ENCODE results near the gene ZBP1. TPM values are rescaled to one million over a fixed set of nuclear protein-coding genes. Genes with fewer than 3 reads are reported as not detected.

The ZBP1 gene
- total RNA-seq, 1 experiment from 2014 or later, result not detected

GRCh38 chr20:57596358-57596757 is 23.9 kb downstream of the ZBP1 start:
- intact Hi-C loops (cut with micrococcal nuclease), result no loop called here
- TF ChIP-seq EZH2 (IDR thresholded peaks at IDR 0.05; ENCODE audit: low read length, unreplicated experiment), result no peak
- no peak for TF ChIP-seq CTCF (conservative IDR thresholded peaks at IDR 0.05; ENCODE audit: low read depth, low read length)
- TF ChIP-seq EZH2phosphoT487 (IDR thresholded peaks at IDR 0.05; ENCODE audit: borderline replicate concordance, low read length), result no peak

GRCh38 chr20:57595041-57596030 is 24.9 kb downstream of the ZBP1 start:
- intact Hi-C loops (cut with micrococcal nuclease), result no loop called here
- H3K9ac ChIP-seq (ENCODE audit: low read length), result no peak overlapping the region
- no peak overlapping the region; the same call in 1 of the 2 replicates for H2AFZ ChIP-seq (ENCODE audit: low read length)
- ATAC-seq (no peak), DNase-seq (no peak)
- no peaks in the 10 kb centered on the region for H4K20me1 ChIP-seq (ENCODE audit: low read length)
- no peaks in the 10 kb centered on the region for H3K9me2 ChIP-seq (replicated peaks; ENCODE audit: low read length)
- H3K4me2 ChIP-seq (ENCODE audit: low read length), result no peak overlapping the region
- H3F3A ChIP-seq (ENCODE audit: low read length, unreplicated experiment), result no peaks in the 10 kb centered on the region
- no peaks in the 10 kb centered on the region for H3K27me3 ChIP-seq (ENCODE audit: low read length)
- no peak for TF ChIP-seq EZH2 (IDR thresholded peaks at IDR 0.05; ENCODE audit: low read length, unreplicated experiment)
- TF ChIP-seq EZH2phosphoT487 (IDR thresholded peaks at IDR 0.05; ENCODE audit: borderline replicate concordance, low read length), result no peak
- TF ChIP-seq CTCF (conservative IDR thresholded peaks at IDR 0.05; ENCODE audit: low read depth, low read length), result no peak
- no peaks in the 10 kb centered on the region for H3K79me2 ChIP-seq (ENCODE audit: low read length)
- H3K4me3 ChIP-seq (ENCODE audit: low read length), result no peak overlapping the region
- no peaks in the 10 kb centered on the region for H3K36me3 ChIP-seq (ENCODE audit: low read depth, low read length)
- ChIA-PET POLR2A (ENCODE audit: unreplicated experiment) (no interaction called here), CTCF (interaction anchor here (0.8 to 1.3 kb wide), 2 partner anchors 83 to 616 kb away, joined by 3 read pairs; no protein-coding TSS in a partner anchor)
- BruUV-seq (replicated peaks), result no TSS peak
- peaks cover 5% of the 10 kb centered on the region for H3K4me1 ChIP-seq (ENCODE audit: insufficient read depth, low read length)
- H3K27ac ChIP-seq (ENCODE audit: low read length), result no peak overlapping the region
- H3K9me3 ChIP-seq (ENCODE audit: low read length), result no peaks in the 10 kb centered on the region

More at GRCh38 chr20:57596358-57596757, 23.9 kb downstream of the ZBP1 start:
- H3K4me1 ChIP-seq (ENCODE audit: insufficient read depth, low read length), result peaks cover 15% of the 10 kb centered on the region
- ChIA-PET POLR2A (ENCODE audit: unreplicated experiment) (no interaction called here), CTCF (interaction anchor here (0.6 to 1.3 kb wide), 4 partner anchors 14 to 615 kb away, joined by 3 to 4 read pairs (median 3); partner anchors contain the start of gene RBM38)
- H3K4me2 ChIP-seq (ENCODE audit: low read length), result peak overlapping the region; percentile 87
- no peaks in the 10 kb centered on the region for H3K27me3 ChIP-seq (ENCODE audit: low read length)
- H3K36me3 ChIP-seq (ENCODE audit: low read depth, low read length), result no peaks in the 10 kb centered on the region
- H3K79me2 ChIP-seq (ENCODE audit: low read length), result no peaks in the 10 kb centered on the region
- H3K9me2 ChIP-seq (replicated peaks; ENCODE audit: low read length), result no peaks in the 10 kb centered on the region
- no peak for ATAC-seq
- H3K27ac ChIP-seq (ENCODE audit: low read length), result no peak overlapping the region
- H3K9ac ChIP-seq (ENCODE audit: low read length), result no peak overlapping the region
- no peak for DNase-seq
- BruUV-seq (replicated peaks), result no TSS peak
- H3K4me3 ChIP-seq (ENCODE audit: low read length), result peak overlapping the region; percentile 62; the same call in 1 of the 2 replicates
- no peaks in the 10 kb centered on the region for H3F3A ChIP-seq (ENCODE audit: low read length, unreplicated experiment)
- H4K20me1 ChIP-seq (ENCODE audit: low read length), result no peaks in the 10 kb centered on the region
- no peaks in the 10 kb centered on the region for H3K9me3 ChIP-seq (ENCODE audit: low read length)
- peak overlapping the region; percentile 90 for H2AFZ ChIP-seq (ENCODE audit: low read length)
